GM21619 (cell line): Measurements from ENCODE around the gene EPB42.
"Not testable (repeated sequence)": the region's sequence is repeated elsewhere in the genome, so short reads cannot be mapped to it uniquely, and the experiment has no call there.

Experiments used
- ATAC-seq: cut with Tn5 transposase; IDR thresholded peaks from one replicate; pipeline ENCODE4 v1.9.1; 2021; ENCODE audit not compliant: unreplicated experiment

EPB42 gene

DNA sequence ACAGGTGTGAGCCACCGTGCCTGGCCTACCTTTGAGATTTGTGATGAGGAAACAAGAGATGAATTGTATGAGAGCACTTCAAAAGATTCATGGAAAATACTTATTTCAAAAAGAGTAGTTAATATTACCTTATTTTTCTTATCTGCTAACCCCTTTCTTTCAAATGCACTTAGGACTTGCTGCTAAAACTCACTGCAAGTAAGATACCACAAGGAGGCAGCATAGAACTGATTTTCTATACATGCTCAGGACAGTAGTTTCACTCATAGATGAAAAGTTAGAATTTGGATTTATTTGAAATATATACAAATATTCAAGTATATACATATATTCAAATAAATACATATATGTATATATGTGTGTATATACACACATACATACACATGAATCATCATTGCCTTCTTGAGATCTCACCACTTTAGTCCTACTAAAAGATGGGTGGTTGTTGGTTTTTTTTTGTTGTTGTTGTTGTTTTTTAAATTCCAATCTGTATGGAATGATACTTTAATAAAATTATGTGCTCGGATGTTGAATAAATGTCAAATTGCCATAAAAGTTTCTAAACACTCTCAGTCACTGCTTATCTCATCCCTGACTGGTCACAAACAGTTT is 33.2 kb downstream of the EPB42 start:
- no peak for ATAC-seq

DNA sequence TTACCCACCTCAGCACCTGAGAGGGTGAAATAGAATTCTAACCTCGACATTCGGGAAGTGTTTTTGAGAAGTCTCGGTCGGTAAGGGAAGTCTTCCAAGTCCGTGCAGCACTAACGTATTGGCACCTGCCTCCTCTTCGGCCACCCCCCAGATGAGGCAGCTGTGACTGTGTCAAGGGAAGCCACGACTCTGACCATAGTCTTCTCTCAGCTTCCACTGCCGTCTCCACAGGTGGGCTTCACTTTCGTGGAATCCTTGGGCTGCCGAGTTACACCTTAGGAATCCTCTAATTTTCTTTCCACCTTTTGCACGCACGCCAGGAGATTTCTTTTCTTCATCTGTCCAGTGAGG is 34.8 kb downstream of the EPB42 start:
- peak; percentile 19 for ATAC-seq

DNA sequence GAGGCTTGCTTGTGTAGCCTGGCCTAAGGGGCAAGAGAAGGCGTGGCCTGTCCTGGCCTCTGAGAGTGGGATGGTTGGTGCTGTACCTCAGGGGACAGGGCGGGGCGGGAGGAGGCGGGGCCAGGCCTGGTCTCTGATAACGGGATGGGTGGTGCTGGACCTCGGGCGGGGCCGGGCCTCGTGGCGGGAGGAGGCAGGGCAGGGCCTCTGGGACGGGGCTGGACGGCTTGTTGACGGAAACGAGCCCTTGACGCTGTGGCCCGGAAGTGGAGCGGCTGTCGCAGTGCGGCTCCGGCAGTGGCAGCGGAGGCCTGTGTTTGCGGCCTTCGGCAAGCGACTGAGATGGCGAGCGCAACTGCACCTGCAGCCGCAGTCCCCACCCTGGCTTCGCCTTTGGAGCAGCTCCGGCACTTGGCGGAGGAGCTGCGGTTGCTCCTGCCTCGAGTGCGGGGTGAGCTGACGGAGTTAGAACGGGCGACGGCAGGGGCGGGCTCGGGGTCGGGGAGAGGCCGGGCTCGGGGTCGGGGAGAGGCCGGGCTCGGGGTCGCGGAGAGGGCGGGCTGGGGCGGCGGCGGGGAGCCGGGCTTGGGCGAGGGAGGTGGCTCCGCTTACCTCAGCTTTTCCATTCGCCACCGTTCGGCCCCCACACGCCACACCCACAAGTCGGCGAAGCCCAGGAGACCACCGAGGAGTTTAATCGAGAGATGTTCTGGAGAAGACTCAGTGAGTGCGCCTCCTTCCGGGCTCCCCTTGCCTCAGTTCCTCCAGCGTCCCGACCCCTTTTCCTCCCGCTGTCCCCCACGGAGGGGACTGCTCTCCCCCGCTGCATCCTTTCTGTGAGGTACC is 35.4 kb downstream of the EPB42 start, which contains the start of gene CCNDBP1:
Gene CCNDBP1 (plus strand): TSS at position 247 of the 846 bp plus-strand sequence. CDS start 96 bp downstream, at position 343.
- peak; percentile 92 for ATAC-seq

DNA sequence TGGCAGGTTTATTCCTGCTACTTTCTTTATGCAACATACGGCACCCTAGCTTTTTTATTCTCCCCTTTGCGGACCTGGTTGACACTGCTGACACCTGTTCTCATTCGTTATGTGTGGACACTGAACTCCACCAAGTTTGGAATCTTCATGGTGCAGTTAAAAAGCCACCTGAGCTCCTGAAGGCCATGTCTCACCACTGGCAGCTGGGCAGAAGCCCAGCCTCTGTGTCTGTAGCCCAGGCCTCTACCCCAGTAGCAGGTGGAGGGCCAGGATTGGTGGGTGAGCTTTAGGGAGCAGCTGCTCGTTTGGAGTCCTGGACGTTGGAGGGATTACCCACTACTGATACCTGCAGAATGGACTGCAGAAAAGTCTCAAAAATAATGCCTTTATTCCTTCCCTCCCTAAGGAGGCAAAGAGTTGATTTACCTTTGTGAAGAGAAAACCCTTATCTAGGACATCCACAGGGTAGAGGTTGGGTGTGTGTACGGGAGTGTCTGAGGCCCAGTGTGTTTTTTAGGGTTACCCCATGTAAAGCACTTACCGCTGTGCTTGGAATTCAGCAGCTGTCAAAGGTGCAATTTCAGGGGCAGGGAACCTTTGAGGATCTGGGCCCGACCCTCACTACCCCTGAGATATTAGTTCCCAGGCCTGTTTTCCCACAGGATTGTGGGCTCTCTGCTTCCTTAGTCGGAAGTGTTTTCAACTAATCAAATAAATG is 36.3 kb downstream of the EPB42 start:
- no peak for ATAC-seq

DNA sequence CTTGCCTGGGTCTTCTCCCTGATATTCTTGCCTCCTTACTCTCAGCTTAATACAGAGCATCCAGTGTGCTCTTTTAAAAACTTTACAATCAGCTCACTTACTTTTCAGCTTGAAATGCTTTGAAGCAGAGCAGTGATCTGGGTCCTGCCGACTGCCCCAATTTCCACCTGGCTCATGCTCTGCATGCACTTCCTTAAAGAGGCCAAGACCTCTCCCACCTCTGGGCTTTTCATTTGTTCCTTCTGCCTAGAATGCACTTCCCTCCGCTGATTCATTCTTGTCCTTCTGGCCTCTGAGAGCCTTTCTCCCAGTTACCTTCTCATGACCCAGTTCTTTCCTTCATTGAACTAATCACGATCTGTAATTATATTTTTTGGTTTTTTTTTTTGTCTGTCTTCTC is 37.5 kb downstream of the EPB42 start:
- ATAC-seq = no peak

DNA sequence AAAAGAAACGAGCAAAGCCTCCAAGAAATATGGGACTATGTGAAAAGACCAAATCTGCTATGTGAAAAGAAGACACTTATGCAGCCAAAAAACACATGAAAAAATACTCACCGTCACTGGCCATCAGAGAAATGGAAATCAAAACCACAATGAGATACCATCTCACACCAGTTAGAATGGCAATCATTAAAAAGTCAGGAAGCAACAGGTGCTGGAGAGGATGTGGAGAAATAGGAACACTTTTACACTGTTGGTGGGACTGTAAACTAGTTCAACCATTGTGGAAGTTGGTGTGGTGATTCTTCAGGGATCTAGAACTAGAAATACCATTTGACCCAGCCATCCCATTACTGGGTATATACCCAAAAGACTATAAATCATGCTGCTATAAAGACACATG is 43.7 kb downstream of the EPB42 start:
- not testable (repeated sequence) for ATAC-seq

DNA sequence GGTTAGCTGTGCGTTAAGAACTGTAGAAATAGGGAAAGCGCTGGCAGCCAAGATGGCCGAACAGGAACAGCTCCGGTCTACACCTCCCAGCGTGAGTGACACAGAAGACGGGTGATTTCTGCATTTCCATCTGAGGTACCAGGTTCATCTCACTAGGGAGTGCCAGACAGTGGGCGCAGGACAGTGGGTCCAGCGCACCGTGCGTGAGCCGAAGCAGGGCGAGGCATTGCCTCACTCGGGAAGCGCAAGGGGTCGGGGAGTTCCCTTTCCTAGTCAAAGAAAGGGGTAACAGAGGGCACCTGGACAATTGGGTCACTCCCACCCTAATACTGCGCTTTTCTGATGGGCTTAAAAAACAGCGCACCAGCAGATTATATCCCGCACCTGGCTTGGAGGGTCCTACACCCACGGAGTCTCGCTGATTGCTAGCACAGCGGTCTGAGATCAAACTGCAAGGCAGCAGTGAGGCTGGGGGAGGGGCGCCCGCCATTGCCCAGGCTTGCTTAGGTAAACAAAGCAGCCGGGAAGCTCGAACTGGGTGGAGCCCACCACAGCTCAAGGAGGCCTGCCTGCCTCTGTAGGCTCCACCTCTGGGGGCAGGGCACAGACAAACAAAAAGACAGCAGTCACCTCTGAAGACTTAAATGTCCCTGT is 45.0 kb downstream of the EPB42 start:
- not testable (repeated sequence) for ATAC-seq

DNA sequence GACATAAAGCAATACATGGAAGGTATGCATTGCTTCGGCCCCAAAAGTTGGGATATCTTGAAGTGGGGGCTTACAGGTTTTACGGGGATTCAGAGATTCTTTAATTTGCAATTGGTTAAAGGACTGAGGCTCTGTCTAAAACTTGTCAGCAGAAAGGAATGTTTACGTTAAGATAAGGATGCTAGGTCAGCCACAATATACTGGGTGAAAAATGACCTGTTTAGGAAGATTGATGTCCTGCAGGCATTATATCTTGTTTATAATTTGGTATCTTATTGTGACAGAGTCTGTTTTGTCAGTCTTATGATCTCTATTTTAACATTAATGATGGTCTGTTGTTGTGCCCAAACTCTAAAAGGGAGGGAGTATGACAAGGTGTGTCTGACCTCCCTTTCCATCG is 50.9 kb downstream of the EPB42 start:
- ATAC-seq = no peak

DNA sequence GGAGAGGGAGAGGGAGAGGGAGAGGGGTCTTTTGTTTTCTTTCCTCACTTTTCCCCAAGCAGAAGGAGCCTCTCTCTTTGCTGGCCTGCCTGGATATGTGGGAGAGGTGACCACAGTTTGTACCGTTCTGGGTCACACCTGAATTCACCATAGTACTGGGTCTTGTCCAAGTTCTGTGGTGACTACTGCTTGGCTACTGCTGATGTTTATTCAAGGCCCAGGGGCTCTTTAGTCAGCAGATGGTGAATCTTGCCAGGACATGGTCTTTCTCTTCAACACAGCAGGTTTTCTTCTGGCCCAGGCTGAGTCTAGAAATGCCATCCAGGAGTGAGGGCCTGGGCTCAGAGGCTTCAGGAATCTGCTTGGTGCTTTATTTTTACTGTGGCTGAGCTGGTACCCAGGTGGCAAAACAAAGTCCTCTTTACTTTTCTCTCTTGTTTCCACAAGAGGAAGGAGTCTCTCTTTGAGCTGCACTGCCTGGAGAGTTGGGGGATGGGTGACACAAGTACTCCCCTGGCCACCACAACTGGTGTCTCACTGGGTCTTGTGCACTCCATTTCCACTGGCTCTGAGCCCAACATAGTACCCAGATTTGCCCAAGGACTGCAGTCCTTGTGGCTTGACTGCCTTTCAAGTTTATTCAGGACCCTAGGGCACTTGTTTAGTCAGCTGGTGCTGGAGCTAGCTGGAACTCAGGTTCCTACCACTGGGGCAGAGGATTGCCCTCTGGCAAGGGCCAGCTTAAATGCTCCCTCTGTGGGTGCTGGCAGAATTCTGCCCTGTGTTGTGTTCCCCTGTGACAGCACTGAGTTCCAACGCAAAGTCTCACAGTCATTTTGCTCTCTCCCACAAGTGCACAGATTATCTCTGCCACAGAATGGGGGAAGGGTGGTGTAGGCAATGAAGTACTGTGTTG is 52.4 kb downstream of the EPB42 start:
- no peak for ATAC-seq

DNA sequence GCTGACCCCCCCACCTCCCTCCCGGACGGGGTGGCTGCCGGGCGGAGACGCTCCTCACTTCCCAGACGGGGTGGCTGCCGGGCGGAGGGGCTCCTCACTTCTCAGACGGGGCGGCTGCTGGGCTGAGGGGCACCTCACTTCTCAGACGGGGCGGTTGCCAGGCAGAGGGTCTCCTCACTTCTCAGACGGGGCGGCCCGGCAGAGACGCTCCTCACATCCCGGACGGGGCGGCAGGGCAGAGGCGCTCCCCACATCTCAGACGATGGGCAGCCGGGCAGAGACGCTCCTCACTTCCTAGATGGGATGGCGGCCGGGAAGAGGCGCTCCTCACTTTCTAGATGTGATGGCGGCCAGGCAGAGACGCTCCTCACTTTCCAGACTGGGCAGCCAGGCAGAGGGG is 53.6 kb downstream of the EPB42 start:
- ATAC-seq = not testable (repeated sequence)

DNA sequence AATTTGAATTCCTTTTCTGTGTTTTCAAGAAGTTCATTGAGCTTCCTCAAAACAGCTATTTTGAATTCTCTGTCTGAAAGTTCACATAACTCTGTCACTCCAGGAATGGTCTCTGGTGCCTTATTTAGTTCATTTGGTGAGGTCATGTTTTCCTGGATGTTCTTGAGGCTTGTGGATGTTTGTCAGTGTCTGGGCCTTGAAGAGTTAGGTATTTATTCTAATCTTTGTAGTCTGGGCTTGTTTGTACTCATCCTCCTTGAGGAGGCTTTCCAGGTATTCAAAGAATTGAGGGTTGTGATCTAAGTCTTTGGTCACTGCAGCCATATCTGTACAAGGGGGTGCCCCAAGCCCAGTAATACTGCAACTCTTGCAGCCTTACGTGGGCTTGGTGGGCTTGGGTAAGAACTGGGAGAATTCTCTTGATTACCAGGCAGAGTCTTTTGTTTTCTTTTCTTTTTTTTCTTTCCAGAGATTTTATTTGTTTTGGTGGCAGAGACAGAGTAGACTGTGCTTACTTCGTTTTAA is 55.0 kb downstream of the EPB42 start:
- ATAC-seq = no peak

DNA sequence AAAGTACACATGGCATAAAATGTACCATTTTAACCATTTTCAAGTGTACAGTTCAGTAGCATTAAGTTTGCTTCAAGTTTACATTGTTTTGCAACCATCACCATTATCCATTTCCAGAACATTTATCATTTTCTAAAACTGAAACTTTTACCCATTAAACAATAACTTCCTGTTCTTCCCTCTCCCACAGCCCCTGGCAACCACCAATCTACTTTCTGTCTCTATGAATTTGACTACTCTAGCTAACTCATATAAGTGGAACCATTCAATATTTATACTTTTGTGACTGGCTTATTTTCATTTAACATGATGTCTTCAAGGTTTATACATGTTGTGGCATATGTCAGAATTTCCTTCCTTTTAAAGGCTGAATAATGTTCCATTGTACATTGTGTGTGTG is 67.5 kb downstream of the EPB42 start:
- ATAC-seq = no peak

DNA sequence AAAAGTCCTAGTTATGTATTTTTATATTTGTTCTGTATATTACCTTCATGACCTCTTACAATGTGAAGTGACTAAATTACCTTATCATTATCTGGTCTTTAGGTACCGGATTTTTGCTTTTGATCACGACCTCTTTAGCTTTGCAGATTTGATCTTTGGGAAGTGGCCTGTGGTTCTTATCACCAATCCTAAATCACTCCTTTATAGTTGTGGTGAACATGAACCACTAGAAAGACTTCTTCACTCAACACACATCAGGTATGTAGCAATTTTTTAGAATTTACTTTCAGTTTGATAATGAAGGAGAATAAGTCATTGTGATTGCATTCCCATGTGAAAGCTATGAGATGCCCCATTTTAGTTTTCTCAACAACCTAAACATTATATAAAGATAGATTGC is 69.1 kb downstream of the EPB42 start:
- ATAC-seq = no peak

DNA sequence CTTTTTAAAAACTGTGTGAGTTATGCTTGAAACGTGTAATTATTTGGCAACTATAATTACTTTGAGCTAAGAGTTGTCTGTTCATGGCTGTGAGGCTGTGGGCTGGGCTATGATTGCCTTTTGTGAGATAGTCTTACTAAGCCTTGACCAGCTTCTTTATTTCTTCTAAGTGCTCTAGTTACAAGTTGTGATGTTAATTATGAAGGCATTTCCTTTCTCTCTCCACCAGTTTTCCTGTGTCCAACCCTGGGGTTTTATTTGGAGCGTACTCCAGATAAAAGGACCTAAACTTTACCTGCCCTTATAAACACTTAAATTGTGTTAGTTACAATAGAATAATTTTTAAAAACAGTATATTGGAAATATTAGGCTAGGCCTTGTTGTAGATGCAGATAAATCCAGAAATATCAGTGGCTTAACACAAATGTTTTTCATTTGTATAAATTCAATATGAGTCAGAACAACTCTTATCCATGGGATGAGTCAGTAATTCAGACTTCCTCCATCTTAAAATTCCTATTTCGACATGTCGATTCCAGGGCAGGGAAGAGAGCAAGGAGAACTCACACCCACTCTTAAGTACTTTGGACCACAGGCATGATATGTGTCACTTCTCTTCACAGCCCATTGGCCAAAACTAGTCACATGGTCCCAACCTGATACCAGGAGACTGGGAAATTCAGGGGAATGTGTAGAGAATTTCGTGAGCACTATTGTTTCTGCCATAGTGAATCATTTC is 70.5 kb downstream of the EPB42 start:
- no peak for ATAC-seq
